ENCODE data around the gene DYDC2. TPM values are rescaled to one million over a fixed set of nuclear protein-coding genes. Genes with fewer than 3 reads are reported as not detected.

Gene DYDC2
- total and polyA plus RNA-seq, 2 donors (not counting 1 experiment from before 2014, with no cell fraction given) = not detected

GRCh38 chr10:80344912-80345311 is 11.7 kb upstream of the DYDC2 start:
- H3K27me3 ChIP-seq (ENCODE audit: control insufficient read depth, insufficient read depth, low read length) = no peaks in the 10 kb centered on the region
- DNase-seq (ENCODE audit: low read depth in 2 of 2) = no peak
- H4K20me1 ChIP-seq (ENCODE audit: control insufficient read depth, extremely low read depth, insufficient read depth, low read length) = no peaks in the 10 kb centered on the region
- no peak overlapping the region for H3K4me2 ChIP-seq (ENCODE audit: extremely low read depth, insufficient read depth, low read length)
- no peak overlapping the region for H3K27ac ChIP-seq (ENCODE audit: insufficient read depth, low read length)
- no peak overlapping the region for H2AFZ ChIP-seq (ENCODE audit: low read length)
- H3K36me3 ChIP-seq (ENCODE audit: control insufficient read depth, insufficient read depth, low read length) = no peaks in the 10 kb centered on the region
- H3K4me1 ChIP-seq (ENCODE audit: control insufficient read depth, extremely low read depth, insufficient read depth, low read length) = no peaks in the 10 kb centered on the region
- no peaks in the 10 kb centered on the region for H3K9me3 ChIP-seq (ENCODE audit: control insufficient read depth, insufficient read depth, low read depth, low read length)
- H3K4me3 ChIP-seq (replicated peaks in 1 of 4; ENCODE audit: control extremely low read depth in 1 of 4, insufficient read depth in 1 of 4, low read depth in 3 of 4, low read length in 4 of 4) = no peak overlapping the region
- TF ChIP-seq EZH2 (IDR thresholded peaks at IDR 0.05; ENCODE audit: low read length, missing control alignments) = no peak
- TF ChIP-seq, protein P1, sequence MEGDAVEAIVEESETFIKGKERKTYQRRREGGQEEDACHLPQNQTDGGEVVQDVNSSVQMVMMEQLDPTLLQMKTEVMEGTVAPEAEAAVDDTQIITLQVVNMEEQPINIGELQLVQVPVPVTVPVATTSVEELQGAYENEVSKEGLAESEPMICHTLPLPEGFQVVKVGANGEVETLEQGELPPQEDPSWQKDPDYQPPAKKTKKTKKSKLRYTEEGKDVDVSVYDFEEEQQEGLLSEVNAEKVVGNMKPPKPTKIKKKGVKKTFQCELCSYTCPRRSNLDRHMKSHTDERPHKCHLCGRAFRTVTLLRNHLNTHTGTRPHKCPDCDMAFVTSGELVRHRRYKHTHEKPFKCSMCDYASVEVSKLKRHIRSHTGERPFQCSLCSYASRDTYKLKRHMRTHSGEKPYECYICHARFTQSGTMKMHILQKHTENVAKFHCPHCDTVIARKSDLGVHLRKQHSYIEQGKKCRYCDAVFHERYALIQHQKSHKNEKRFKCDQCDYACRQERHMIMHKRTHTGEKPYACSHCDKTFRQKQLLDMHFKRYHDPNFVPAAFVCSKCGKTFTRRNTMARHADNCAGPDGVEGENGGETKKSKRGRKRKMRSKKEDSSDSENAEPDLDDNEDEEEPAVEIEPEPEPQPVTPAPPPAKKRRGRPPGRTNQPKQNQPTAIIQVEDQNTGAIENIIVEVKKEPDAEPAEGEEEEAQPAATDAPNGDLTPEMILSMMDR (conservative IDR thresholded peaks at IDR 0.05 in 1 of 2, IDR thresholded peaks at IDR 0.05 in 1 of 2; ENCODE audit: low read depth in 1 of 2, low read length in 2 of 2) = no peak
- H3K9ac ChIP-seq (ENCODE audit: insufficient read depth, low read length) = no peak overlapping the region
- no peaks in the 10 kb centered on the region for H3K79me2 ChIP-seq (ENCODE audit: control insufficient read depth, insufficient read depth, low read length)

- H2AFZ ChIP-seq (ENCODE audit: low read length) = no peak overlapping the region
- no peak overlapping the region for H3K4me3 ChIP-seq (replicated peaks in 1 of 4; ENCODE audit: control extremely low read depth in 1 of 4, insufficient read depth in 1 of 4, low read depth in 3 of 4, low read length in 4 of 4)
Observed at GRCh38 chr10:80350251-80350650, 6.3 kb upstream of the DYDC2 start.

GRCh38 chr10:80351220-80351619 is 5.4 kb upstream of the DYDC2 start:
- no peak for DNase-seq (ENCODE audit: low read depth in 2 of 2)
- no peaks in the 10 kb centered on the region for H3K4me1 ChIP-seq (ENCODE audit: control insufficient read depth, extremely low read depth, insufficient read depth, low read length)
- no peak overlapping the region for H3K4me2 ChIP-seq (ENCODE audit: extremely low read depth, insufficient read depth, low read length)
- H3K36me3 ChIP-seq (ENCODE audit: control insufficient read depth, insufficient read depth, low read length) = no peaks in the 10 kb centered on the region
- H4K20me1 ChIP-seq (ENCODE audit: control insufficient read depth, extremely low read depth, insufficient read depth, low read length) = no peaks in the 10 kb centered on the region
- no peak overlapping the region for H2AFZ ChIP-seq (ENCODE audit: low read length)
- no peaks in the 10 kb centered on the region for H3K9me3 ChIP-seq (ENCODE audit: control insufficient read depth, insufficient read depth, low read depth, low read length)
- no peak overlapping the region for H3K9ac ChIP-seq (ENCODE audit: insufficient read depth, low read length)
- no peak for TF ChIP-seq EZH2 (IDR thresholded peaks at IDR 0.05; ENCODE audit: low read length, missing control alignments)
- TF ChIP-seq, protein P1 (conservative IDR thresholded peaks at IDR 0.05 in 1 of 2, IDR thresholded peaks at IDR 0.05 in 1 of 2; ENCODE audit: low read depth in 1 of 2, low read length in 2 of 2) = no peak
- no peak overlapping the region for H3K4me3 ChIP-seq (replicated peaks in 1 of 4; ENCODE audit: control extremely low read depth in 1 of 4, insufficient read depth in 1 of 4, low read depth in 3 of 4, low read length in 4 of 4)
- H3K79me2 ChIP-seq (ENCODE audit: control insufficient read depth, insufficient read depth, low read length) = no peaks in the 10 kb centered on the region
- peaks cover 5% of the 10 kb centered on the region for H3K27me3 ChIP-seq (ENCODE audit: control insufficient read depth, insufficient read depth, low read length)
- H3K27ac ChIP-seq (ENCODE audit: insufficient read depth, low read length) = no peak overlapping the region

More at GRCh38 chr10:80350251-80350650, 6.3 kb upstream of the DYDC2 start:
- Histone ChIP-seq H3K4me1 (ENCODE audit: control insufficient read depth, extremely low read depth, insufficient read depth, low read length) (no peaks in the 10 kb centered on the region), H3K79me2 (ENCODE audit: control insufficient read depth, insufficient read depth, low read length) (no peaks in the 10 kb centered on the region), H3K9ac (ENCODE audit: insufficient read depth, low read length) (no peak overlapping the region), H4K20me1 (ENCODE audit: control insufficient read depth, extremely low read depth, insufficient read depth, low read length) (no peaks in the 10 kb centered on the region), H3K9me3 (ENCODE audit: control insufficient read depth, insufficient read depth, low read depth, low read length) (no peaks in the 10 kb centered on the region), H3K36me3 (ENCODE audit: control insufficient read depth, insufficient read depth, low read length) (no peaks in the 10 kb centered on the region), H3K4me2 (ENCODE audit: extremely low read depth, insufficient read depth, low read length) (no peak overlapping the region), H3K27ac (ENCODE audit: insufficient read depth, low read length) (no peak overlapping the region), H3K27me3 (ENCODE audit: control insufficient read depth, insufficient read depth, low read length) (no peaks in the 10 kb centered on the region)
- no peak for TF ChIP-seq EZH2 (IDR thresholded peaks at IDR 0.05; ENCODE audit: low read length, missing control alignments)
- TF ChIP-seq, protein P1 (conservative IDR thresholded peaks at IDR 0.05 in 1 of 2, IDR thresholded peaks at IDR 0.05 in 1 of 2; ENCODE audit: low read depth in 1 of 2, low read length in 2 of 2) = no peak
- no peak for DNase-seq (ENCODE audit: low read depth in 2 of 2)
